Renal cortex interstitium (tissue), 11 donors: ENCODE results near the gene TBL1XR1. TPM values are rescaled to one million over a fixed set of nuclear protein-coding genes. Genes with fewer than 3 reads are reported as not detected.
"Not testable (repeated sequence)": the region's sequence is repeated elsewhere in the genome, so short reads cannot be mapped to it uniquely, and the experiment has no call there.

Experiments
- DNase-seq, 11 donors: peaks; one replicate each; pipeline ENCODE4 v3.0.0-alpha.2; 2013; ENCODE audit warnings: low read depth in 9 of 11, low spot score in 4 of 11; ENCODE audit errors: extremely low read depth in 1 of 11
- polyA plus RNA-seq, 3 donors: library from polyadenylated mRNA; unstranded; fragments of 120-200 nt; gene quantifications; one replicate each; pipeline ENCODE4 v1.2.1, GENCODE V29; 2013; ENCODE audit not compliant: insufficient read length in 3 of 3

TBL1XR1 gene
- polyA plus RNA-seq, 3 donors: 131 to 143 (median 139) TPM

DNA sequence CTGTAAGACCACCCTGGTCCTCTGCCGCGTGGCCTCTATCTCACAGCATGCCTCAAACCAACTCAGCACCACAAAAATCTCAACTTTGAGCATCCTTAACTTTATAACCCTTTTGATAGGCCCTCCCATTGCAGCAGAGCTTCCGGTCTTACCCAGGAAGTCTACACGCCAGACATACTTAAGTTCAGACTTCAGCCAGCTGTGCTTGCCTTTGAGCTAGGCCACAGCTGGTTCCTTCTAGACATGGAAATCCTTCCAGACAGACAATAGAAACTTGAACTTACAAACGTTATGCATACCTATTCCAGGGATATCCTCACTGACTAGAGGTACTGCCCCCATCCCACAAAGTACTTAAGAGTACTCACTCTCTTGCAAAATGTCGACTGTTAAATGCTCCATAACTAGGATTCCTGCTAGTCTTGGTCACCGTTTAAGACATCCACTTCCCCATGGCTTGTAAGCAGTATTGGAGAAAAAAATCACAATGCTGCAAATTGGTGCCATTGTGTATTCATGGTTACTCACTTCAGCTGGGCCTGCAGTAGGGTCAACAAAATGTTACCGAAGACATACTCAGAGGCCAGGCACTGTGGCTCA lies 183.5 kb downstream of the TBL1XR1 start:
- DNase-seq: no peak

DNA sequence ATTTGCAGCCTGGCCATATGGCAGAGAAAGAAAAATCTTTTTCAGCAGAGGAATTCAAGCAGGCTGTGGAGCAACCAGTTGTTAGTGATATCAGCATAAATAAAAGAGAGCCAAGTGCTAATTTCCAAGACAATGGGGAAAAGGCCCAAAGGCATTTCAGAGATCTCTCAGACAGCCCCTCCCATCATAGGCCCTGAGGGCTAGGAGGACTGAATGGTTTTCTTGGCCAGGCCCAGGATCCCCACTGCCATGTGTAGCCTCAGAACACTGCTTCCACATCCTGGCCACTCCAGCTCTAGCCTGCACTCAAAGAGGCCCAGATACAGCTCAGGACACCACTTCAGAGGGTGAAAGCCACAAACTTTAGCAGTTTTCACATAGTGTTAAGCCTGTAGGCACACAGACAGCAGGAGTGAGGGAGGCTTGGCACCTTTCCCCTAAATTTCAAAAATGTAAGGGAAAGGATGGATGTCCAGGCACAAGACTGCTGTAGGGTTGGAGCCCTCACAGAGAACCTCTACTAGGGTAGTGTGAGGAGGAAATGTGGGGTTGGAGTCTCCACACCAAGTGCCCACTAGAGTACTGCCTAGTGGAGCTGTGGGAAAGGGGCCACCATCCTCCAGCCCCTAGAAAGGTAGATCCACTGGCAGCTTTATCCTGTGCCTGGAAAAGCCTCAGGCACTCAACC lies 191.4 kb downstream of the TBL1XR1 start:
- no peak for DNase-seq

DNA sequence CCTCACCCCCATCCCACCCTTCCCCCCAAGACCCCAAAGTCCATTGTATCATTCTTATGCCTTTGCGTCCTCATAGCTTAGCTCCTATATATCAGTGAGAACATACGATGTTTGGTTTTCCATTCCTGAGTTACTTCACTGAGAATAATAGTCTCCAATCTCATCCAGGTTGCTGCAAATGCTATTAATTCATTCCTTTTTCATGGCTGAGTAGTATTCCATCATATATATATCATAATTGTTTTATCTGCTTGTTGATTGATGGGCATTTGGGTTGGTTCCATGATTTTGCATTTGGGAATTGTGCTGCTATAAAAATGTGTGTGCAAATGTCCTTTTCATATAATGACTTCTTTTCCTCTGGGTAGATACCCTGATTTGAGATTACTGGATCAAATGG lies 197.1 kb downstream of the TBL1XR1 start:
- not testable (repeated sequence) for DNase-seq

DNA sequence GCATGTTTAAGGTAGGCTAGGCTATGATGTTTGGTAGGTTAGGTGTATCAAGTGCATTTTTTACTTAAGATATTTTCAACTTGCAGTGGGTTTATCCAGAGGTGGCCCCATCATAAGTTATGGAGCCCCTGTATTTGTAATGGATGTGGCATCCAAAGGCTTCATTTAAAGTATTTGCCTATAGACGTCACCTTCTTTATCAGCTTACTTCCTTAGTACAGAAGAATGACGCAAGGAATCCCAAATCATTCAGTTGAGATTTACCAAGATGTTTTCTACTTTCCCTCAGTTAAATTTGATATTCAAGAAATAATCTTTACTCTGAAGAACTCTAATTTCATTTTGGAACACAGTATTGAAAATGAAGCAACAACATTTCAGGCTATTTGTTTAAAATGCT lies 201.3 kb downstream of the TBL1XR1 start:
- DNase-seq: no peak

DNA sequence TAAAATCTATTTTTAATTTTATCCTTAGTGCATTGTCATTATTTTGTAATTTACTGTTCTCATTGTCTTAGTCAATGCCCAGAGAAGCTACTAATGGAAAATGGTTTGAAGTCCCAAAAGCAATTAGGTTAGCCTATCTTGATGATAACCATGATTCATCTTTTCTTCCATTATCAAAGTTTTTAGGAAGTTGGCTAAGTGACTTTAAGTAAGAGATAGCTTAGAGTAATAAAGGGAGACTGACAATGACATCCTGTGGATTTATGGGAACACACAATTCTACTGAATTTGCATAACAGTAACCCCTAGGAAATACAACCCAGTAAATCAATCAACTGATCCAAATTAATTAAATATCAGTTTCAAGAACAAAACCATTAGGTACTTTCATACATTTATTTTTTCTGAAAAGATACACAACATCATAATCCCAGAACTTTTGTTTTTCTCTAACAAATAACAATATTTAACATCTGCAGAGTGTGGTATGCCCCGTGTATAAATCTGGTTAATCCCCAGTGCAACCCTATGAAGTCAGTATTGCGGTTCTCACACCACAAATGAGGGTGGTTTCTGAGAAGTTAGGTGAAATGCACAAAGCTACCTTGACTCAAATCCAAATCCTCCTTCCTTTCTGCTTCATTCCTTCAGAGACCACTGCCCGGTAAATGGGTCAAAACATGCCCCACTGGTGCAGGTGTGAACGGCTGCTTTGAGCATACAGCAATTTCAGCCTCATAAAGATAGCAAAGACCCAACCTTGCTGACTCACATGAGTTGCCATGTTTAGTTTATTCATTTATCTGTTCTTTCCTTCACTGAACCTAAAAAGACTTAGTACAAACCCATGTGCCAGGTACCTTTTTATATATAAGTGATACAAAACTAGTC lies 202.1 kb downstream of the TBL1XR1 start:
- DNase-seq: no peak

DNA sequence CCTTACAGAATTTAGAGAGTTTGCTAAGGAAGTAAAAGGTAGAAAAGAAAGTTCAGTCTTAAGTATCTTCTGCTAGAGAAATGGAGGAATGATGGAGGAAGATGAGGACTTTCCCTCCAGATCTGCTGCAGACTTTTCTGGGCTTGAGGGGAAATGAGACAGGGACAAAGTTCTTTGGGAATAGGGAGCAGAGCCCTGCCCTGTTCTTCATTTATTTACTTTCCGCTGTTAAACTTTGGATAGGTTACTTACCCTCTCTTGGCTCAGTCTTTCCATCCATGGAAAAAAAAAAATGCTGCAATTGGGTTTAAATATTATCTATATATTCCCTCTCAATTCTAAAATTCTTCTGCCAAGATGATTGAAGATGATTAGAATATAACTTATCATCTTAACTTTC lies 202.9 kb downstream of the TBL1XR1 start:
- DNase-seq: no peak

DNA sequence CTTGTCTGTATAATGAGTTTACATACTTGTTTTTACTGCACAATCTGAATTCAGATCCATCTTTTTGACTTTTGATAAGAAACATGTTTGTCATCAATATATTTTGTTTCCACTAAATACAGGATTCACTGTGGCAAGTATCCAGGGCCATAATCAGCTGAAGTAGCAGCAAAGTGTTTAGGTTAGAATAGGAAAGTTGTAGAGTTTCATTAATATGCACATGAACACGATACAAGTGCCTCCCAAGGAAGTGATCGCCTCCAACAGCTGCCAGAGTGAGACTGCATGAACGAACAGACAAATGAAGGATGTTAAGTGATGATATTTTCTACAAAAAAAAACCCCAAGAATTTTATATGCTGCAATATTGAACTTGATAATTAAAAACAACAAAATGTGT lies 204.3 kb downstream of the TBL1XR1 start:
- no peak for DNase-seq

DNA sequence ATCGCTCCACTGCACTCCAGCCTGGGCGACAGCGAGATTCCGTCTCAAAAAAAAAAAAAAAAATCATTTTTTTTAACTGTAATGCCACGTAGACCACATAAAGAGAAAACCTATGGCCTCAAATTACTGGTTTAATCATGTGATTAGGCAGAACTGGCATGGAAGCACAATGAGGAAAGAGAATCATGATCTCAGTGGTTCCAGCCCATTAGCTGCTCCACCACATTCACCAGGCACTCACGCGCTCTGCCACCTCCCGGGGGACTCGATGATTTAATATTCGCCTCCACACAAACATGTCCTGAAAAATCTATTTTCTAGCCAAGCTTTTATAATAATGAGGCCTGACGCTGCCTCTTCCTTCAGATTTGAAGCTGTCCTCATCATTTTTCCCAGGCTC lies 204.7 kb downstream of the TBL1XR1 start:
- DNase-seq: no peak

DNA sequence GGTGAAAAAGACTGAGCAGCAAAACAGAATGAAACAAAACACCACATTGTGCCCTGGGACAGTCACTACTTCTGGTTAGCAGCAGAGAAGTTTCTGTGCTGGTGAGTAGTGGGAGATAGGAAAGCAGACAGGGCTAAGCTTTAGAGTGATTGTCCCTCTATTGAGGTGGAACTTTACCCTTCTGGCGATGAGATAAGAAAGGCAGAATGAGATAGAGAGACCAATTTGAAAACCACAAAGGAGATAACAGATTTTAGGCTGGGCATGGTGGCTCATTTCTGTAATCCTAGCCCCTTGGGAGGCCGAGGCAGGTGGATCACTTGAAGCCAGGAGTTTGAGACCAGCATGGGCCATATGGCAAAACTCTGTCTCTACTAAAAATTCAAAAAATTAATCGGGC lies 208.5 kb downstream of the TBL1XR1 start:
- no peak for DNase-seq

DNA sequence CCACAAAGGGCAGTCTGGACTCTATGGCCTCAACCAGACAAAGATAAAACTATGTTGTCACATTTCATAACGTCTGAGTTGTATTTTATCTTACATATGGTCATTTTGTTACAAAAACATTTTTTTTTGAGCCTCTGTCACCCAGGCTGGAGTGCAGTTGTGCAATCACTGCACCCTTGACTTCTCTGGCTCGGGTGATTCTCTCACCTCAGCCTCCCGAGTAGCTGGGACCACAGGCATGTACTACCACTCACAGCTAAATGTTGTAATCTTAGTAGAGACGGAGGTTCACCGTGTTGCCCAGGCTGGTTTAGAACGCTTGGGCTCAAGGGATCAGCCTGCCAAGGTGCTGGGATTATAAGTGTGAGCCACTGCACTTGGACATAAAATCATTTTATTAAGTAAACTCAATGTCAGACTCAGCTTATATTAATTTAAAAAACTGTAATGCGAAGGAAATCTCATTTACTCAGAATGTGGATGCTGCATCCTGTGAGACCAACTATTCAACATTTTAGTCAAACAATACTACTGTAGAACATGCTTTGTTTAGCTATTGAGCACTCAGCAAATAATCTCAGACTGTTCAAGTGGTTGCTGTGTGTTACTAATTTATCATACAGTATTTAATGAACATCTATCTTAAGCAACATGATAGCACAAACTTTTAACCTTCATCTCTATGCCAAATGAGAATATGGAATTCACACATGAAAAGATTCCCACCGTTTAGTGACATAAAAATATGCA lies 209.2 kb downstream of the TBL1XR1 start:
- no peak for DNase-seq

DNA sequence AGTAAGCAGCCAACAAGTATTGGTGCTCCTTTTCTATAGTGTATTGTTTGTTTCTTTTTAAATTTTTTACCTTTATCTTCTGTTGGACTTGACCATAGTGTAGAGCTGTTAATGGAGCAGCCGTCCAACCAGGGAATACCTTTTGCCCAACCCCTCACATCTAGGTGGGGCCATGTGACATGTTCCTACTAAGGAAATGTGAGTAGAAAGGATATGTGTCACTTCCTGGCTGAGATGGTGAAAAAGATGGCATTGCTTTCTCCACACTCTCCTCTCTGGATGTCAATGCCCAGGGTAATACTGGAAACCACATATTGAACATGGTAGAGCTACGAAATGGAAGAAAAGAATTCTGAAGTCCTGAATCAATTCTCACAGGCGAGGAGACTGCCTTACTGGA lies 218.8 kb downstream of the TBL1XR1 start:
- no peak for DNase-seq

DNA sequence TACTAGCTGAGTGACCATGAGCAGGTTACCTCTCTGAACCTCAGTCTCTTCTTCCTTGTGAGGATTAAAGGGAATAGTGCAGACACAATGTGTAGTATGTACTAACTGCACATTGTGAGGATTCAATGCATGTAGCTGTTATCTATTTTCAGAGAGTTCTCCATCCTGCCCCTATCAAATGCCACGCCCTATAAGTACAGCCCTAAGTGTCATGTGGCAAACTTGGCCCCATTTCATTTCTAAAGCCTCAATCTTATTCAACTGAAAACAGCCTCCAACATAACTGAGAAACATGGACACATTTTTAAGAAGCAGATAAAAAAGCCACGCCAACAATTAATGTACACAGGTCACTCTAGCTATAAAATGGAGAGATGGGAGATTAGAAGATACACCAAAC lies 220.0 kb downstream of the TBL1XR1 start:
- no peak for DNase-seq

DNA sequence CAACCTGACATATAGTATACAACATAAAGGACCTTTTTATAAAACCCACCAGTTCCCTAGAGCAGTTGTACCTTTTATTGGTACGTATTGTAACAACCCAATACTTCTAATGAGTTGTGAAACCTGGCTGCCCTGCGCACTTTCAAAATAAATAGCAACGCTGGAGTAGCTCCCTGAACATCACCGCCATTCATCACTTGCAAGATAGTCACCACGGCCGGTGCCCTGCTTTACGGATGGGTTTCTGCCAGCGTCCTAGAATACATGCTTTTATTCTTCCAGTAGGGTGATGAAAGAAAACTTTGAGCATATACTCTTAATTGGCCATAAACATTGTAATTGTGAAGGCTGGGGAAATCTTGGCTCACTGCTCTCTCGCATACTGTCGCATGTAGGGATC lies 220.7 kb downstream of the TBL1XR1 start:
- DNase-seq: no peak

DNA sequence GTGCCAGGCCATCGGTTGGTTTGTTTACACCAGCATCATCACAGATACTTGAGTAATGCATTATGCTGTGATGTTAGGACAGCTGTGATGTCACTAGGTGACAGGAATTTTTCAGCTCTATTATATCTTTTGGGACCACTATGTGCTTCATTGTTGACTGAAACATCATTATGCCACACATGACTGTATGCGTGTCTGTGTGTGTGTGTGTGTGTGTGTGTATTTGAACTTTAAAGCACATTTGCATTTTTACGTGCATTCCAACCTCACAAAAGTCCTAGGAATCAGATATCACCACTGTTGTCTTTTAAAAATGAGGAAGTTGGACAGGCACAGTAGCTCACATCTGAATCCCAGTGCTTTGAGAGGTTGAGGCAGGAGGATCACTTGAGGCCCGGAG lies 223.0 kb downstream of the TBL1XR1 start:
- DNase-seq: no peak

DNA sequence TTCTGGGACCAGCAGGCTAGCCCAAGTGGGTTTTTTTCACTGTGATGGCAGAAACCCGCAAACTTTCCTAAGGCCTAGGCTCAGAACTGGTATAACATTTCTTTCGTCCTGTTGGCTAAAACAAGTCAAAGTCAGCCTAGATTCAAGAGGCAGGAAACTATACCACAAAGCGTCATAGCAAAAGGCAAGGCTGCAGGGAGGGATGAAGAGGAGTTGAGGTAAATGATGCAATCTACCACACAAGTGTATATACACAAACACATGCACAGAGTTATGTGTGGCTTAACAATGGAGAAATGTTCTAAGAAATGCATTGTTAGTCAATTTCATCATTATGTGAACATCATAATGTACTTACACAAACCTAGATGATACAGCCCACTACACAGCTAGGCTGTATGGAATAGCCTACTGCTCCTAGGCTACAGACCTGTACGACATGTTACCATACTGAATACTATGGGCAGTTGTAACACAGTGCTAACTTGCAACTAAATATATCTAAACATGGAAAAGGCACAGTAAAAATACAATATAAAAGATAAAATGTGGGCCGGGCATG lies 225.6 kb downstream of the TBL1XR1 start:
- DNase-seq: no peak

DNA sequence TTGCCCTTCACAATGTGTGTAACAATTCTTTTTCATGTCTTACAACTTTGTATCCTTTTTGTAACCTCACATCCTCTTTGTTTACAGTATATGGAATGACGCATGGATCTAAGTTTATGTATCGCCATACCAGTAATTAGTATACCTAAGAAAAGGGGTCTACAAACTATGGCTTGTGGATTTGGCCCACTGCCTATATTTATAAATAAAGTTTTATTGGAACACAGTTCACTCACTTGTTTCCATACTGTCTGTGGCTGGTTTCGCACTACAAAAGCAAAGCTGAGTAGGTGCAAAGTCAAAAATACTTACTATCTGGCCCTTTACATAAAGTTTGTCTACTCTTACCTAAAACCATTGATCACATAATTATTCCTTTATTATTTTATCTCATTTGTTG lies 226.5 kb downstream of the TBL1XR1 start:
- no peak for DNase-seq

DNA sequence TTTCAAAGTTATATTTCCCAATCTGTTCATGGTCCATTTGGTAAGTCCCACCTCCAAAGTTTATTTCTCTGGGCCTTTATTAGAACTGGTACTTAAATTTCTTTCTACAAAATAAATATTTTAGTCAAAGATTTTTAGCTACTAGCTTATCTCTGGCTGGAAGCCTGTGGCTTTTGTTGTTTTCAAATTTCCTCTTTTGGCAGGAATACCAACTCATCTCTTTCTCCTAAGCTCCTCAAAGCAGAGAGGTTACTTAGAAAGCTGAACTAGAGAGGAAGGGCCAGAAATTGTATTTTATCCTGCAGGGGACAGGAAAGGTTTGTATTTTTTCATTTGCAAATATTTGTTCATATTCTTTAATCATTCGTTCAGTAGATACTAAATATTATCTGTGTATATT lies 227.8 kb downstream of the TBL1XR1 start:
- DNase-seq: no peak
